Activated naive CD4-positive, alpha-beta T cell treated with anti-CD3 and anti-CD28 coated beads for 36 hours (primary cell): ENCODE data around the gene KSR2. TPM values are rescaled to one million over a fixed set of nuclear protein-coding genes. Genes with fewer than 3 reads are reported as not detected.

Experiments
- CTCF ChIA-PET: fragments of 350-600 bp; sonication (Branson Sonifier 250); formaldehyde crosslinking; loops from one replicate; lab custom pipeline; 2021; ENCODE audit warnings: antibody characterized with exemption; lab: Charles Lee
- DNase-seq: peaks from one replicate; pipeline ENCODE4 v3.0.0-alpha.2; 2020
- H3K27ac Mint-ChIP-seq: one replicate; pipeline ENCODE4 v1.8.0; 2021; ENCODE audit warnings: mild to moderate bottlenecking, mixed read lengths
- H3K27me3 Mint-ChIP-seq: one replicate; pipeline ENCODE4 v1.8.0; 2021; ENCODE audit warnings: low read depth, mixed read lengths
- H3K36me3 Mint-ChIP-seq: one replicate; pipeline ENCODE4 v1.8.0; 2021; ENCODE audit warnings: low read depth, mixed read lengths
- H3K4me1 Mint-ChIP-seq: one replicate; pipeline ENCODE4 v1.8.0; 2021; ENCODE audit warnings: low read depth, mixed read lengths
- H3K4me3 Mint-ChIP-seq: one replicate; pipeline ENCODE4 v1.8.0; 2021; ENCODE audit warnings: mild to moderate bottlenecking, moderate library complexity, mixed read lengths
- H3K9me3 Mint-ChIP-seq: one replicate; pipeline ENCODE4 v1.8.0; 2021; ENCODE audit warnings: mixed read lengths
- intact Hi-C: fragments of 100-400 bp; cut with micrococcal nuclease; formaldehyde crosslinking; loops from one replicate; pipeline ENCODE4 v1.15.1; 2023
- total RNA-seq, 2 experiments: library from RNA; stranded (reverse); gene quantifications; one replicate each; pipeline ENCODE4 v1.2.3, GENCODE V29; 2021

The KSR2 gene
- total RNA-seq, 2 experiments from 2014 or later: 0.05 TPM; not detected in 1

DNA sequence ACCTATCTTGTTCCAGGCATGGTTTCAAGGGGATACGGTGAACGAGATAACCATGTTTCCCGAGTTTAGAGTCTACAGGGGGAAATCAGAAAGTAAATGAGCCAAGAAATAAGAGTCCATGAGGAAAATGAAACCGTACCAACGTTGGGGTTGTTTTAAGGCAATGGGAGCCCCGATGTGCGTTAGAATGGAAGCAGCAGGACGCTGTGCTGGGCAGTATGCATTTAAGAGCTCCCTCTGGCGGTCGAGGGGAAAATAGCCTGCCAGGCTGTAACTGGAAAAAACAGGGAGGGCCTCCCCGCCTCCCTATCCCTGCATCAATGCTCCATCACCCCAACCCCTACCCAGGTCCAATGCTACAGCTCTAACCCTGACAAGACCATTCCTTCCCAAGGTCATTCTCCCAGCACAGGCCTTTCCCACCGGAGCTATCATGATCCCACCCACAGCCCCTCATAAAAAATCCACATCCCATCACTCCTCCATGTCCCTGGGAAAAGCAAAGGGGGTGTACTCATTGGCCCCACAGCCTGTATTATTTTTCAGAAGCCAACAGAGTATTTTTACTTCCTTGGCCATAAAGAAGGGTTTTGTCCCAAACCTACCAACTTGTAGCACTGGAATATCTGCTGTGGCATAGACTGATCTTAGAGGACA lies 381.0 kb downstream of the KSR2 start:
- peaks cover 15% of the 10 kb centered on the region for H3K9me3 Mint-ChIP-seq
- no peak overlapping the region for H3K27ac Mint-ChIP-seq
- intact Hi-C loops: loop anchor here (1.0 to 5.0 kb wide), 4 partner anchors 220 to 375 kb away; no protein-coding TSS in a partner anchor
- H3K27me3 Mint-ChIP-seq: peaks cover 16% of the 10 kb centered on the region
- DNase-seq: peak; percentile 61
- CTCF ChIA-PET: interaction anchor here (0.8 to 3.8 kb wide), 8 partner anchors 8 to 383 kb away, joined by 3 to 17 read pairs (median 3); no protein-coding TSS in a partner anchor
- H3K36me3 Mint-ChIP-seq: no peaks in the 10 kb centered on the region
- no peaks in the 10 kb centered on the region for H3K4me1 Mint-ChIP-seq
- no peak overlapping the region for H3K4me3 Mint-ChIP-seq

DNA sequence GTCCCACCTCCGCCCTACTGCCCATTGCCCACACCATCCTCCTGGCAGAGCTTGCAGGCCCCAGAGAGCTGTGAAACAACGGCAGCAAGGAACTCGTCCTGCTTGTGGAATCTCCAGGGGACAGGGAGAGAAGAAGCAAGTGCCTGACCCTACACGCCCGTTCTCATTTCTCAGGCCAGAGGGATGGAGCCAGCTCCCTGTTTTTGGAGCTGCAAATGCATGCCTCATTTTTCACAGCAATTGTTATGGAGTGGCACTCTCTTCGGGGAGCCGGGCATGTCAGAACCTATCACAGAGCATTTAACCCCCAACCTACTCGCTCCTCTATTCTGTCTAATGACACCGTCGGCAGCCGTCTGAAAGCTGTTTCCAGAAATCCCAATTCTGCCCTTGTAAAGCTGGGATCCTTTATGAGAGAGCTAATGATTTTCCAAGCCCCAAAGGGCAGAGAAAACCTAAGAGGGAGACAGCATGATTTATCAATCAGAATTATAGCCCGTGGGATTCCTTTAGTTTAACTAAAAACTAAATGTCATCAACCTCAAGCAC lies 385.0 kb downstream of the KSR2 start:
- intact Hi-C loops: no loop called here
- peaks cover 16% of the 10 kb centered on the region for H3K27me3 Mint-ChIP-seq

DNA sequence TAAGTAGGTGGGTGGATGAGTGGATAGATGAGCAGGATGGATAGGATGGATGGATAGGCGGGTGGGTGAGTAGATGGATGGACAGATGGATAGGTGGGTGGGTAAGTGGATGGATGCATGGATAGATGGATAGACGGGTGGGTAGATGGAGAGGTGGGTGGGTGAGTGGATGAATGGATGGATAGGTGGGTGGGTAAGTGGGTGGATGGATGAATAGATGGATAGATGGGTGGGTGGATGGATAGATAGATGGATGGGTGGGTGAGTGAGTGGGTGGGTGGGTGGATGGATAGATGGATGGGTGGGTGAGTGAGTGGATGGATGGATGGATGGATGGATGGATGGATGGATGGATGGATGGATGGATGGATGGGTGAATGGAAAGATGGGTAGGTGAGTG lies 385.7 kb downstream of the KSR2 start:
- no peaks in the 10 kb centered on the region for H3K36me3 Mint-ChIP-seq
- DNase-seq: no peak
- H3K27me3 Mint-ChIP-seq: peaks cover 16% of the 10 kb centered on the region
- no peaks in the 10 kb centered on the region for H3K9me3 Mint-ChIP-seq
- H3K4me3 Mint-ChIP-seq: no peak overlapping the region
- CTCF ChIA-PET: no interaction called here
- H3K27ac Mint-ChIP-seq: no peak overlapping the region
- intact Hi-C loops: no loop called here
- H3K4me1 Mint-ChIP-seq: no peaks in the 10 kb centered on the region

More for the DNA sequence above, 385.0 kb downstream of the KSR2 start:
- no peaks in the 10 kb centered on the region for H3K36me3 Mint-ChIP-seq
- CTCF ChIA-PET: interaction anchor here (1.5 kb wide), 1 partner anchor 347 kb away, joined by 4 read pairs; no protein-coding TSS in a partner anchor
- DNase-seq: no peak
- H3K9me3 Mint-ChIP-seq: no peaks in the 10 kb centered on the region
- no peaks in the 10 kb centered on the region for H3K4me1 Mint-ChIP-seq
- H3K4me3 Mint-ChIP-seq: no peak overlapping the region
- H3K27ac Mint-ChIP-seq: no peak overlapping the region

DNA sequence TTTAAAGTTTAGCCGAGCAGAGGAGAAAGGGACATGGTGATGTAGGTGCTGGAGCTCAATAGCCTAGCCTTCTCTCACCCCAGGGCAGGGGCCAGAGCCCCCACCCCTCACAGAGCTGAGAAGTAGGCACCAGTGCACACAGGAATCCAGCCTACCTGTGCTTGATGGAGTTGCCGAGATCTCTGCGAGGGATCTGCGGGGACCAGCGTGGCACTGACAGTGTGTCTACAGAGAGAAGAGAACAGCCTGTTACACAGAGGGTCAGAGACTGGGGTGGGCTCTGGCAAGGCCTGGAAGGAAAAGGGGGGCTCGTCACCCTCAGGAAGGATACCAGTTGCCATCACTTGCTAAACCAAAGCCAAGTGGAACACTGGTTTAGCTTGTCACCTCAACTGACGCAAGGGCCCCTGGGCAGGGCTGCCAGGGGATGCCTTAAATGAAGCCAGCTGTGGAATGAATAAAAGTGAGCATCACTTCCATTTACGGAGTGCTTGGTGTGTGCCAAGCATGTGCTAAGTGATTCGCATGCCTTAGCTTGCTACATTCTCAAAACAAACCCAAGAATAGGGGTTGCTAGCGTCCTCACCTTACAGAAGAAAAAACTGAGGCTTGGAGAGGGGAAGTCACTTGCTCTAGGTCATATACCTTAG lies 386.5 kb downstream of the KSR2 start:
- no peaks in the 10 kb centered on the region for H3K9me3 Mint-ChIP-seq
- no peaks in the 10 kb centered on the region for H3K36me3 Mint-ChIP-seq

DNA sequence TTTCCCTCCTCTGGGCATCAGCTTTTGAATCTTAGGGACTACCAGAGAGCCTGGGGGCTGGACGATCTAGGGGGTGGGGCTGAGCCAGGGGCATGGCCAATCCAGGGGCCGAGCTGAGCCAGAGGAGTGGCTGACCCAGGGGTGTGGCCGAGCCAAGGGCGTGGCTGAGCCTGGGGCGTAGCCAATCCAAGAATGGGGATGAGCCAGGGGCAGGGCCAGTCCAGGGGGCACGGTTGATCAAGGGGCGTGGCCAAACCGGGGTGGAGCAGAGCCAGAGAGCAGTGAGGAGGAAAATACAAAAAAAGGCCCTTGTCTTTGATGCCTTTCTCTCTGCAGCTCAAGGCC lies 388.1 kb downstream of the KSR2 start:
- H3K4me3 Mint-ChIP-seq: no peak overlapping the region
- H3K9me3 Mint-ChIP-seq: no peaks in the 10 kb centered on the region
- CTCF ChIA-PET: no interaction called here
- DNase-seq: no peak
- peaks cover 9% of the 10 kb centered on the region for H3K27me3 Mint-ChIP-seq
- intact Hi-C loops: no loop called here
- H3K36me3 Mint-ChIP-seq: no peaks in the 10 kb centered on the region
- no peak overlapping the region for H3K27ac Mint-ChIP-seq
- H3K4me1 Mint-ChIP-seq: no peaks in the 10 kb centered on the region

More for the DNA sequence above, 386.5 kb downstream of the KSR2 start:
- intact Hi-C loops: no loop called here
- no peak for DNase-seq
- peaks cover 12% of the 10 kb centered on the region for H3K27me3 Mint-ChIP-seq
- no peak overlapping the region for H3K27ac Mint-ChIP-seq
- H3K4me3 Mint-ChIP-seq: no peak overlapping the region
- no peaks in the 10 kb centered on the region for H3K4me1 Mint-ChIP-seq
- CTCF ChIA-PET: no interaction called here

DNA sequence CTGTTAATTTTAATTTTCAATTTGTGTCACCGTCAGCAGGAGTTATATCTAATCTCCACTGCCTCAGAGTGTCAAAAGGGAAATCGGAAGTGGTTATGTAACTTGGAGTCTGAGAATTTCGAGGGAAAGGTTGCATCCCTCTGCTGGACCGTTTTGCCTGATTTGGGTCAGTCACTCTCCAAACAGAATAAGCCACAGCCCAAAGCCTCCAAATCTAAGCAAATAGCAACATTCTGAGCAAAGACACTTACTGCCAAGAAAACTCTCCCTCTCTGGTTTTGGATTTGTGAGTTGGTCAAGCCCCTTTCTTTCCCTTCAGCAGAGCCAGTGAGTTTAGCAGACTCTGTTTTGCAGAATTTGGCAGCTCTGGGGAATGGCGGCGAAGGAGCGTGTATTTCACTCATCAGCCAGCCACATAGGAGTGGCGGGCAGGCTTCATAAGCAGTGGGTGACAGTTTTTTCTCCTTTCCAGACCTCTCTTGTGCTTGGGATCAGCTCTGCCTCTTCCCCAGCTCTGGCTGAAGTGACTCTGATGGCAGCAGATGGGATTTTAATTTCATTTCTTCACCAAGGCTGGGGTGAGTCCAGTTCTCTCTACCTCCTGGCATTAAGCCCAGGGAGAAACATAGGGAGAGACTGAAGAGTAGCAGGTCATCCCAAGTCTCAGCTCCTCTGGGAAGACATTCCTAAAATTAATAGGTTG lies 388.6 kb downstream of the KSR2 start:
- intact Hi-C loops: no loop called here
- Mint-ChIP-seq H3K27ac (no peak overlapping the region), H3K4me3 (no peak overlapping the region), H3K27me3 (peaks cover 6% of the 10 kb centered on the region), H3K9me3 (no peaks in the 10 kb centered on the region), H3K36me3 (no peaks in the 10 kb centered on the region), H3K4me1 (no peaks in the 10 kb centered on the region)
- CTCF ChIA-PET: interaction anchor here (0.6 kb wide), 1 partner anchor 7 kb away, joined by 3 read pairs; no protein-coding TSS in a partner anchor
- DNase-seq: no peak

DNA sequence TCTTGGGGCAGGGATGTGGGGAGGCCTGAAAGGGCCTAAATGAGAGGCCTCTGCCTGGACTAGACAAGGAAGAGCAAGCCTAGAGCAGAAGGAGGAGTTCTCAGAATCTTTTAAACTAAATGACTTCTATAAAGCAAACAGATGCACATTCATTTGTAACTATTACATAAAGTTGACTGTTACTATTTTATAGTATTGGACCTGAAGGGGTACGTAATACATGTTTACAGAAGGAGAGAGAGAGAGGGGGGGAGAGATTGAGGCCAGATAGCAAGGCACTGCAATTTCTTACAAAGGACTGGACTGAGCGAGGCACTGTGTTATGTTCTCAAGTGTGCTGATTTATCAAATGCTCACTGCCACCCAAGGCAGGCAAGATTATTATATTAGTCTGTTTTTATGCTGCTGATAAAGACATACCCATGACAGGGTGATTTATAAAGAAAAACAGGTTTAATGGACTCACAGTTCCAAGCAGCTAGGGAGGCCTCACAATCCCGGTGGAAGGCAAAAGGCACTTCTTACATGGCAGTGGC lies 391.6 kb downstream of the KSR2 start:
- CTCF ChIA-PET: no interaction called here

DNA sequence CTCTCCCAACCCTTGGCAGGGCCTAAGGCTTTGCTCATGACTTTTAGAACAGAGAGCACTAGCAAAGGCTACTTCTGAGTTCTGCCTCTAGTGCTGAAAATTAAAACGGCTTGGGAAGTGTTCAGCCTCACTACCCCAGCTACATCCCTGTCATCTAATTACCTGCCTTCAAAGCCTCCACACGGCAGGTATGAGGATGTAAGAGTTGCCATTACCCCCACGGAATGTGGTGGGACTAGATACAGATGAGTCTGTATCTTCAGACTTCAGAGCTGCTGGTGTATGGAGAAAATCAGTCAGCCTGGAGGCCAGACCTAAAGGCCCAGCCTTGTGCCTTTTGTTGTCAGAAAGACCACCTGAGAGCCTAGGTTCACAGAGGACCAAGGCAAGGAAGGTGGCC lies 392.7 kb downstream of the KSR2 start:
- Mint-ChIP-seq H3K27me3 (peaks cover 2% of the 10 kb centered on the region), H3K4me3 (no peak overlapping the region), H3K4me1 (no peaks in the 10 kb centered on the region), H3K9me3 (no peaks in the 10 kb centered on the region), H3K27ac (no peak overlapping the region), H3K36me3 (no peaks in the 10 kb centered on the region)
- CTCF ChIA-PET: no interaction called here
- intact Hi-C loops: no loop called here
- DNase-seq: no peak

More for the DNA sequence above, 391.6 kb downstream of the KSR2 start:
- H3K27ac Mint-ChIP-seq: no peak overlapping the region
- no peak for DNase-seq
- H3K36me3 Mint-ChIP-seq: no peaks in the 10 kb centered on the region
- H3K9me3 Mint-ChIP-seq: no peaks in the 10 kb centered on the region
- no peak overlapping the region for H3K4me3 Mint-ChIP-seq
- intact Hi-C loops: no loop called here
- H3K27me3 Mint-ChIP-seq: peaks cover 2% of the 10 kb centered on the region
- H3K4me1 Mint-ChIP-seq: no peaks in the 10 kb centered on the region

DNA sequence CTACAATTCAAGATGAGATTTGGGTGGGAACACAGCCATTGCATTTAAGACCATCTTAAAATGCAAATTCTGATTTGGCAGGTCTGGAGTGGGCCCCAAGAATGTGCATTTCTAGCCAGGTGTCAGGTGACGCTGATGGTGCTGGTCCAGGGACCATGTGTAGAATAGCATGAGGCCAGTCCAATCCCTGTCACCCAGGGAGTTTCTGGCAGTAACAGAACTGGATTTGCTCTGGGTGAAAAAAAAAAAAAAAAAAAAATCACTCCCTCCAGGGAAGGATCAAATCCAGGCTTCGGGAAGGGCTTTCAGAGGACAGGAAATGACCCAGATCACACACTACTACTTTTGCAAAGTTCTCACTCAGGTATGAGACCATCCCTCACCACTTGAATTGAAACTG lies 394.1 kb downstream of the KSR2 start:
- Mint-ChIP-seq H3K36me3 (no peaks in the 10 kb centered on the region), H3K4me3 (no peak overlapping the region), H3K27ac (no peak overlapping the region), H3K4me1 (no peaks in the 10 kb centered on the region), H3K9me3 (no peaks in the 10 kb centered on the region), H3K27me3 (peaks cover 2% of the 10 kb centered on the region)
- no peak for DNase-seq
- intact Hi-C loops: no loop called here
- CTCF ChIA-PET: no interaction called here

DNA sequence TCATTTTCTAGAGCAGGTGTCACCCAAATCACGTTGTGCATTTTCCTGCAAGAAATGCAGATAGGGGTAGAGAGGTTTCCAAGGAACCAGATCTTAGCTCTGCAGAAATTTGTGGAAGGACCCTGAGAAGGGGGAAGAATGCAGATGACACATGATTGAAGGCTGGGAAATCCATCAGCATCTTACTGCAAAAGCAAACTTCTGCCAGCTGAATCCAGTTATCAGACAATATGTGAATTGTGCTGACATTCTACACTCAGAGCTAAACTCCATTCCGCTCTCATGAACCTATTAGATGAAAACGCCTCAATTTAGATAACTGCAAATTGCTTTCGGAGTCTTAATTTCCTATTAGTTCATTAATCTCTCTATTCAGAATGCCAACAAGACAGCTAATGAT lies 396.0 kb downstream of the KSR2 start:
- intact Hi-C loops: no loop called here
- H3K27me3 Mint-ChIP-seq: no peaks in the 10 kb centered on the region
- CTCF ChIA-PET: no interaction called here
- no peak overlapping the region for H3K4me3 Mint-ChIP-seq
- H3K9me3 Mint-ChIP-seq: no peaks in the 10 kb centered on the region
- no peaks in the 10 kb centered on the region for H3K36me3 Mint-ChIP-seq
- DNase-seq: no peak
- no peak overlapping the region for H3K27ac Mint-ChIP-seq
- no peaks in the 10 kb centered on the region for H3K4me1 Mint-ChIP-seq

DNA sequence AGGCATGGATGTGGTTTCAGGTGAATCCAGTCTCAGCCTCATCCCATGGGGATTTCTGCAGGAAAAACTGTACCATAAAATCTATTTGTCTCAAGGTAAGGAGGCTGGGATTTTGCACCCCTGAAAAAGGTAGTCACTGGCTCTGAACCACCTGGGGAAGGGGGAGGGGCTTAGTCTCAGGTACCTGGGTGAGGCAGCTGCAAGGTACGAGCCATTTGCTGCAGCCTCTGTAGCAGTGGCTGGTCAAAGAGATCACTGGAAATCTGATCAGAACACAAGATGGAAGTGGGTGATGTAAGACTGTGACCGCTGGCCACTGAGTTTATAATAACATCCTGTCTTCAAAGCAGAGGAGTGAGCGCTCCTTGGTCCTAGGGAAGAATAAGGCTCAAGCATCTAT lies 397.5 kb downstream of the KSR2 start:
- Mint-ChIP-seq H3K9me3 (no peaks in the 10 kb centered on the region), H3K4me3 (no peak overlapping the region), H3K4me1 (no peaks in the 10 kb centered on the region), H3K27me3 (peaks cover 2% of the 10 kb centered on the region), H3K36me3 (no peaks in the 10 kb centered on the region), H3K27ac (no peak overlapping the region)
- no peak for DNase-seq
- CTCF ChIA-PET: no interaction called here
- intact Hi-C loops: no loop called here

DNA sequence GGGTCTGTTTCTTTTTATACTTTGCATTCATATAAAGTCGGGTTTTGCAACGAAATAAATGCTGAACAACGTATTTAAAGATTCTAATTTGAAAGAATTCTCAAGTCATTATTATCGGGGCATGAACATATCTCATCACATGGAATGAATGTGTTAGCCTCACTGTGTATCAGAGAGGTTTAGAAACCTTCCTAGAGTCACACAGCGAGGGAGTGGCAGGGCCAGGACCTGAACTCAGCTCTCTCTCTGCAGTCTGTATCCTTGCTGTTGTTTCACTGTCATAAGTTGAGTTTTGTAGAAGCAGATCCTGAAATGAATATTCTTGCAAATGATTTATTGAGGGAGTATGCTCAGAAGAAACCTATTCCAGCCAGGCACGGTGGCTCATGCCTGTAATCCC lies 398.2 kb downstream of the KSR2 start:
- no peaks in the 10 kb centered on the region for H3K4me1 Mint-ChIP-seq
- no peak overlapping the region for H3K4me3 Mint-ChIP-seq
- intact Hi-C loops: no loop called here
- CTCF ChIA-PET: no interaction called here
- H3K27me3 Mint-ChIP-seq: peaks cover 2% of the 10 kb centered on the region
- no peak overlapping the region for H3K27ac Mint-ChIP-seq
- H3K36me3 Mint-ChIP-seq: no peaks in the 10 kb centered on the region
- DNase-seq: no peak
- H3K9me3 Mint-ChIP-seq: no peaks in the 10 kb centered on the region
